PC-9 (cell line): ENCODE results near the gene PITX2. TPM values are rescaled to one million over a fixed set of nuclear protein-coding genes. Genes with fewer than 3 reads are reported as not detected.

Experiments used
- BruUV-seq: library from RNA; stranded (reverse); fragments of 400-500 nt; replicated peaks from 2 replicates; lab custom pipeline; 2021; lab: Mats Ljungman, UMichigan
- CTCF ChIA-PET: fragments of 300-600 bp; sonication (Branson Sonifier 250); formaldehyde crosslinking; loops from one replicate; lab custom pipeline; 2022; ENCODE audit warnings: antibody characterized with exemption; lab: Charles Lee
- POLR2A ChIA-PET: fragments of 300-600 bp; sonication (Branson Sonifier 250); formaldehyde crosslinking; loops from one replicate; lab custom pipeline; 2022; ENCODE audit warnings: antibody characterized with exemption; ENCODE audit not compliant: unreplicated experiment; lab: Charles Lee
- DNase-seq, 2 experiments: peaks; one replicate each; pipeline versions ENCODE4 v3.0.0 to v3.0.0-alpha.2; 2015 to 2022; ENCODE audit warnings: mixed read lengths in 1 of 2
- H2AFZ ChIP-seq: fragments of 200-600 bp; sonication (generic); 2 replicates; pipeline ENCODE4 v1.8.1; 2017; ENCODE audit warnings: antibody characterized with exemption
- H3F3A ChIP-seq: fragments of 200-600 bp; sonication (generic); 2 replicates; pipeline ENCODE4 v1.8.1; 2017; ENCODE audit warnings: antibody characterized with exemption, mild to moderate bottlenecking, low read depth; ENCODE audit not compliant: insufficient read depth
- H3K27ac ChIP-seq: fragments of 200-600 bp; sonication (generic); 2 replicates; pipeline ENCODE4 v1.6.1; 2016; ENCODE audit warnings: mixed run types
- H3K27me3 ChIP-seq: fragments of 200-600 bp; sonication (generic); 2 replicates; pipeline ENCODE4 v1.6.1; 2016; ENCODE audit warnings: low read depth, mixed run types; ENCODE audit not compliant: insufficient read depth
- H3K36me3 ChIP-seq: fragments of 200-600 bp; sonication (generic); 2 replicates; pipeline ENCODE4 v1.6.1; 2016; ENCODE audit warnings: low read depth, mixed run types
- H3K4me1 ChIP-seq: fragments of 200-600 bp; sonication (generic); replicated peaks from 2 replicates; pipeline ENCODE4 v1.6.1; 2016; ENCODE audit warnings: mixed run types; ENCODE audit not compliant: insufficient read depth
- H3K4me2 ChIP-seq: fragments of 200-600 bp; sonication (generic); 2 replicates; pipeline ENCODE4 v1.6.1; 2017; ENCODE audit warnings: mixed run types
- H3K4me3 ChIP-seq: fragments of 200-600 bp; sonication (generic); 2 replicates; pipeline ENCODE4 v1.6.1; 2016; ENCODE audit warnings: mixed run types
- H3K79me2 ChIP-seq: fragments of 200-600 bp; sonication (generic); 2 replicates; pipeline ENCODE4 v1.6.1; 2017; ENCODE audit warnings: low read depth, mixed run types
- H3K9me2 ChIP-seq: fragments of 200-600 bp; sonication (generic); 2 replicates; pipeline ENCODE4 v1.8.1; 2017; ENCODE audit warnings: mild to moderate bottlenecking; ENCODE audit not compliant: insufficient read depth
- H3K9me3 ChIP-seq: fragments of 200-600 bp; sonication (generic); 2 replicates; pipeline ENCODE4 v1.8.1; 2016; ENCODE audit warnings: low read depth; ENCODE audit not compliant: insufficient read depth
- H4K20me1 ChIP-seq: fragments of 200-600 bp; sonication (generic); 2 replicates; pipeline ENCODE4 v1.8.1; 2017; ENCODE audit not compliant: insufficient read depth
- CTCF ChIP-seq: fragments of 200-600 bp; sonication (generic); conservative IDR thresholded peaks from 2 replicates; pipeline ENCODE4 v1.6.1; 2017; ENCODE audit warnings: mixed run types, antibody characterized with exemption, mild to moderate bottlenecking, moderate library complexity
- EZH2 ChIP-seq: fragments of 200-600 bp; sonication (generic); IDR thresholded peaks from 2 replicates; pipeline ENCODE4 v1.8.0; 2017; ENCODE audit warnings: antibody characterized with exemption, low read depth
- intact Hi-C: fragments of 100-400 bp; cut with micrococcal nuclease; formaldehyde crosslinking; loops from one replicate; pipeline ENCODE4 v1.10.0; 2022; ENCODE audit not compliant: unreplicated experiment
- total RNA-seq: library from RNA; stranded (reverse); gene quantifications from 2 replicates; pipeline ENCODE4 v1.2.3, GENCODE V29; 2021

PITX2 gene
- total RNA-seq, 1 experiment from 2014 or later = 0.48 TPM

GRCh38 chr4:110615353-110616237, 7.3 kb downstream of the PITX2 start:
- no peaks in the 10 kb centered on the region for H3K4me1 ChIP-seq
- H4K20me1 ChIP-seq = no peaks in the 10 kb centered on the region
- no peak overlapping the region for H3K4me2 ChIP-seq
- no peaks in the 10 kb centered on the region for H3K9me2 ChIP-seq
- H3K36me3 ChIP-seq = no peaks in the 10 kb centered on the region
- H3K27me3 ChIP-seq = no peaks in the 10 kb centered on the region
- no peak for DNase-seq
- ChIA-PET CTCF (no interaction called here), POLR2A (no interaction called here)
- TF ChIP-seq CTCF (no peak), EZH2 (no peak)
- no TSS peak for BruUV-seq
- no peak overlapping the region for H3K27ac ChIP-seq
- no peaks in the 10 kb centered on the region for H3K9me3 ChIP-seq
- H2AFZ ChIP-seq = no peak overlapping the region
- no peaks in the 10 kb centered on the region for H3K79me2 ChIP-seq
- no peaks in the 10 kb centered on the region for H3F3A ChIP-seq
- H3K4me3 ChIP-seq = no peak overlapping the region
- intact Hi-C loops = no loop called here

GRCh38 chr4:110614976-110615352, 7.9 kb downstream of the PITX2 start:
- ChIA-PET POLR2A (no interaction called here), CTCF (no interaction called here)
- Histone ChIP-seq H3K4me2 (no peak overlapping the region), H3K27me3 (no peaks in the 10 kb centered on the region), H3K4me1 (no peaks in the 10 kb centered on the region), H2AFZ (no peak overlapping the region), H4K20me1 (no peaks in the 10 kb centered on the region), H3K79me2 (no peaks in the 10 kb centered on the region), H3K27ac (no peak overlapping the region), H3K4me3 (no peak overlapping the region), H3F3A (no peaks in the 10 kb centered on the region), H3K9me3 (no peaks in the 10 kb centered on the region), H3K36me3 (no peaks in the 10 kb centered on the region), H3K9me2 (no peaks in the 10 kb centered on the region)
- intact Hi-C loops = no loop called here
- TF ChIP-seq EZH2 = no peak
- TF ChIP-seq CTCF = no peak
- no TSS peak for BruUV-seq
- no peak for DNase-seq

- peaks cover 4% of the 10 kb centered on the region; the same call in 1 of the 2 replicates for H3F3A ChIP-seq
- H3K9me3 ChIP-seq = no peaks in the 10 kb centered on the region
- no peaks in the 10 kb centered on the region for H3K36me3 ChIP-seq
- BruUV-seq = no TSS peak
- H3K4me3 ChIP-seq = no peak overlapping the region
- intact Hi-C loops = no loop called here
- peaks cover 5% of the 10 kb centered on the region for H3K4me1 ChIP-seq
- no peak overlapping the region for H2AFZ ChIP-seq
- no peaks in the 10 kb centered on the region for H3K27me3 ChIP-seq
- ChIA-PET POLR2A (no interaction called here), CTCF (interaction anchor here (0.6 kb wide), 1 partner anchor 9 kb away, joined by 3 read pairs; the partner anchor contains the start of gene PITX2)
- H4K20me1 ChIP-seq = no peaks in the 10 kb centered on the region
- H3K27ac ChIP-seq = no peak overlapping the region
- DNase-seq = no peak
- H3K79me2 ChIP-seq = no peaks in the 10 kb centered on the region
- no peaks in the 10 kb centered on the region for H3K9me2 ChIP-seq
- no peak overlapping the region for H3K4me2 ChIP-seq
- TF ChIP-seq CTCF (no peak), EZH2 (no peak)
Observed at GRCh38 chr4:110614173-110614963, 8.5 kb downstream of the PITX2 start.
